HG03196 (cell line): Measurements from ENCODE around the gene BUD31.
"Not testable (repeated sequence)": the region's sequence is repeated elsewhere in the genome, so short reads cannot be mapped to it uniquely, and the experiment has no call there.

Experiments used
- ATAC-seq: cut with Tn5 transposase; IDR thresholded peaks from one replicate; pipeline ENCODE4 v1.9.1; 2021; ENCODE audit not compliant: unreplicated experiment

BUD31 gene

GRCh38 chr7:99428972-99429566, 20.3 kb downstream of the BUD31 start:
- no peak for ATAC-seq

DNA sequence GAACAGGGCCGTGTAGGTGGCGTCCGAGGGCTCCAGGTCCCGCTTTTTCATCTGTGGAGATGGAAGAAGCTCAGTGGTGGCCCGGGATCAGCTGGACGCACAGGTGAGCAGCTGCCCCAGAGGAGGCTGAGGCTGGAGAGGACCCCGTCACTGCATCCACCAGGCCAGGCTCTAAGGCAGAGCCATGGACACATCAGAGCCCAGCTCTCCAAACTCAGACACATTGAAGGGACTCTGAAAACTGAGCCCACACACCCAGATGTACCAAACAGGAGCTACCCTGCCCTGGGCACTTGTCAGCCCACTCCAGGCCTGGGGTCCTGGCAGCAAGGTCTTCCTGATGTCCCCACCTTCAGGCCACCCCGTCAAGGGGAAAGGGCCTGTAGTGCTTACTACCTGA, 21.0 kb downstream of the BUD31 start:
- ATAC-seq, result no peak

DNA sequence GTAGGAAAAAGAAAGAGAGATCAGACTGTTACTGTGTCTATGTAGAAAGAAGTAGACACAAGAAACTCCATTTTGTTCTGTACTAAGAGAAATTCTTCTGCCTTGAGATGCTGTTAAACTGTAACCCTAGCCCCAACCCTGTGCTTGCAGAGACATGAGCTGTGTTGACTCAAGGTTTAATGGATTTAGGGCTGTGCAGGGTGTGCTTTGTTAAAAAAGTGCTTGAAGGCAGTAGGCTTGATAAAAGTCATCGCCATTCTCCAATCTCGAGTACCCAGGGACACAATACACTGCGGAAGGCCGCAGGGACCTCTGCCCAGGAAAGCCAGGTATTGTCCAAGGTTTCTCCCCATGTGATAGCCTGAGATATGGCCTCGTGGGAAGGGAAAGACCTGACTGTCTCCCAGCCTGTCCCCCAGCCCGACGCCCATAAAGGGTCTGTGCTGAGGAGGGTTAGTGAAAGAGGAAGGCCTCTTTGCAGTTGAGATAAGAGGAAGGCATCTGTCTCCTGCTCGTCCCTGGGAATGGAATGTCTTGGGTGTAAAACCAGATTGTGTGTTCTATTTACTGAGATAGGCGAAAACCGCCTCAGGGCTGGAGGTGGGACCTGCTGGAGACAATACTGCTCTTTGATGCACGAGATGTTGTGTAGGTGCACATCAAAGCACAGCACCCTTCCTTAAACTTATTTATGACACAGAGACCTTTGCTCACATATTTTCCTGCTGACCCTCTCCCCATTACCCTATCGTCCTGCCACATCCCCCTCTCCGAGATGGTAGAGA, 23.2 kb downstream of the BUD31 start:
- not testable (repeated sequence) for ATAC-seq

DNA sequence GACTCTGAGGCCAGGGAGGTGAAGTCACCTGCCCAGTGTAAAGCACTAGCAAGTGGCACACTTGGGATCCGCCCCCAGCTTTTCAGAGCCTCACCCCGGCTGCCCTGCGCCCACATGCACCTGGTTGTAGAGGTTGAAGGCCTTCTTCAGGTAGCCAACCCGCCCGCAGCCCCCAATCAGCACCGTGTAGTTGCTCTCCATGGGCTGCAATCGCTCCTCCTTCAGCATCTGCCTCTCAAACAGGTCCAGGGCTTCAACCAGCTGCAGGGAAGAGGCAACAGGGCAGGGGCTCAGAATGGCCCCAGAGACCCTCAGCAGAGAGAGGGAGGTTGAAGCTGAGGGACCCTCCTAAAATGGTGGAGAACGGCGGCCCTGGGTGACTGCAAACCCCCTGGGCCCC, 24.4 kb downstream of the BUD31 start:
- no peak for ATAC-seq

GRCh38 chr7:99437946-99438572, 29.3 kb downstream of the BUD31 start:
- ATAC-seq, result peak; percentile 4

- ATAC-seq, result peak; percentile 80
Observed at GRCh38 chr7:99438573-99439480, 30.1 kb downstream of the BUD31 start, which contains the start of the genes CPSF4 and PTCD1. Gene CPSF4, plus strand, starts transcription at chr7:99438943. Its CDS starts 140 bp downstream, at chr7:99439083. Gene PTCD1, minus strand, starts transcription at chr7:99438798. Its CDS starts 3,556 bp downstream, at chr7:99435242.

DNA sequence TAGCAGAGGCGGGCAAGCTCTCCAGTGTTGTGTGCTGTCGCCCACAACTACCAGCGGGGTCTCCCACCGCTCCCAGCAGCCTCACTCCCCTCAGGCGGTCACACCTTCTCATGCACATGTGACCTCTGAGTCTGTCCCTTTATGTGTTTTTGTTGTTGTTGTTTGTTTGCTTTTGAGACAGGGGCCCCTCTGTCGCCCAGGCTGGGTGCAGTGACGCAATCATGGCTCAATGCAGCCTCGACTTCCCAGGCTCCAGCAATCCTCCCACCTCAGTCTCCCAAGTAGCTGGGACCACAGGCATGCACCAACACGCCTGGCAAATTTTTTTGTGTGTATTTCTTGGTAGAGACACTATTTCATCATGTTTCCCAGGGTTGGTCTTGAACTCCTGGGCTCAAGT, 31.4 kb downstream of the BUD31 start:
- no peak for ATAC-seq

DNA sequence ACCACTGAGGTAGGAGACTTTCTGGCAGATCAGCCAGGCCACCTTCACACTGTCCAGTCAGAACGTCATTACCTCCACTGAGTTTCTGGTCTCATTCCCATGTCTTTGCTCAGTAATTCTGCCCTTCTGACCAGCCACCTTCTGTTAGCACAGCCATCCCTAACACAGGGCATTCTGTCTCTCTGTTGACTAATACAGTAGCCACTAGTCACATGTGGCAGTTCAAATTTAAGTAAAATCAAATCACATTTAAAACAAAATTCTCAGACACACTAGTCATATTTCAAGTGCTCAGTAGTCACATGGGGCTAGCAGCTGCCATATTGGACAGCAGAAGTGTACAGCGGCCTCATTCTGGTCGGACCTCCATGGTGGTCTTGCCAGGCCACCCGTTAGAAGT, 37.3 kb downstream of the BUD31 start:
- no peak for ATAC-seq

- no peak for ATAC-seq
Observed at GRCh38 chr7:99447943-99448342, 39.2 kb downstream of the BUD31 start.

- ATAC-seq, result no peak
Observed at GRCh38 chr7:99448855-99449254, 40.1 kb downstream of the BUD31 start.

DNA sequence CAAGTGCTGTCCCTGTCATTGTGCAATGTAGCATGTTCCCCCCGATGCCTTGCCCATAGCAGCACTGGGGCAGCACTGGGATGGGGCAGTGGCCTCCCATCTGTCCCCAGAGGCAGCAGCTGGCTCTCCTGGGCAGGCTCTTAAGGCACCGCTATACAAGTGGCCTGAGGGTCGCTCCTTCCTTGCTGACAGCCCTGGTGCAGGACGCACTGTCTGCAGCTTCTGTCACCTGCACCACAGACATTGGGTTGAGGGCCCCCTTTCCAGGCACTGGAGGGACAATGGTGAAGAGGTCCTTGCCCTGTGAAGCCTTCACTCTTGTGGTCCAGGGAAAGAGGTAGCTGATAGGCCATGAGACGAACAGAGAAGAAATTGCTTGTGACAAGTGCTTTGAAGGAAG, 40.6 kb downstream of the BUD31 start:
- no peak for ATAC-seq

GRCh38 chr7:99451936-99452335, 43.2 kb downstream of the BUD31 start:
- ATAC-seq, result no peak

- ATAC-seq, result no peak
Observed at GRCh38 chr7:99452541-99452940, 43.8 kb downstream of the BUD31 start.

DNA sequence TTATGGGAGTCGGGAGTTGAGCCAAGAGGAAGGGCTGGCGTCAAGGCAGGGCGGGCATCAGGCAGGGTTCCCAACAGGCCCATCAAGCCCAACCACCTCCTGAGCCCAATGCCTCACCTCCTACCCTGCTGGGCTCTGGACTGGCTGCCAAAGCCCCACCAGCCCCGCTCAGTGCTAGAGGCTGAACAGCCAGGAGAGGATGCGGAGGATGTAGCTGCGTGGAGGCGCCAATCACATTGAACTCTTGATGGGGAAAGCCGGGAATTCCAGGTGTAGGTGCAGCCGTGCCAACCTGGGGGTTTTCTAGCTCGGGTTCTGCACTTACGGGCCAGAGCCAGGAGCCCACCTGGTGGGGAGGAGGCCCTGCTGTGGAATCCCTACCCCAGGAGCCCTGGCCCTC, 44.3 kb downstream of the BUD31 start:
- no peak for ATAC-seq

- ATAC-seq, result no peak
Observed at GRCh38 chr7:99455874-99456273, 47.1 kb downstream of the BUD31 start.

- ATAC-seq, result no peak
Observed at GRCh38 chr7:99456288-99456687, 47.5 kb downstream of the BUD31 start.

DNA sequence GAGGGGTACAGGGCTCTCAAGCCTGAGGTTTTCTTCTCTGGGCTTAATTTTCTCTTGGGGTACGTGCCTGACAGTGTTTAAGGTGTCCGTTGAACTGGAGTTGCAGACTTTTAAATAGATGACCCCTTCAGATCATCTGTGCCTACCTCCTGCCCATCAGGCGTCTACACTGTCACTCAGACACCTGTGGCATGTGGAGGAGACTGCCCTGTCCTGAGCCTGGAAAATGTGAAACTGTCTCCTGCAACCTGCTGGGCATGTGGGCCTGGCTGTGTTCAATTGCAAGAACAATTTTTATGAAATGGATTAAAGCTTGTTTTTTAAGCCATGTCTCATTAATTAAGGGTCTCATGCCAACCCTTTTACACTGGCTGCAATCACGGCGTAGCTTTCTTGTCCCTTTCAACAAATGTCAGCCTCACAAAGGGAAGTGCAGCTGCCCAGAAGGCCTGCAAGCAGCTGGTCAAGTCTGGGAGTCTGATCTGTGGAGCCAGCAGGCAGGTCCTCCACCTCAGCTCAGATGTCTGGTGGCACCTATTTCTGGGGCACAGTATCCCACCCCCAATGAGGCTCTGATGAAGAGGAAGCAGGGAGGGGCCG, 48.4 kb downstream of the BUD31 start:
- ATAC-seq, result no peak

- no peak for ATAC-seq
Observed at GRCh38 chr7:99457650-99458493, 49.1 kb downstream of the BUD31 start.

GRCh38 chr7:99459087-99459486, 50.3 kb downstream of the BUD31 start:
- no peak for ATAC-seq

GRCh38 chr7:99460651-99461050, 51.9 kb downstream of the BUD31 start:
- ATAC-seq, result no peak
